Breast epithelium (tissue), 3 donors: ENCODE results near the gene CA9.

Experiments
- POLR2AphosphoS5 ChIP-seq, 3 donors: sonication (generic); formaldehyde crosslinking; IDR thresholded peaks; one replicate each; pipeline ENCODE4 v1.6.1; 2017; ENCODE audit warnings: antibody characterized with exemption in 3 of 3
- TF ChIP-seq, protein P1 (sequence below), 3 donors: fragments of 450-650 bp; IDR thresholded peaks; one replicate each; pipeline ENCODE4 v1.5.1; 2016 to 2017; ENCODE audit warnings: antibody characterized with exemption in 3 of 3, mild to moderate bottlenecking in 3 of 3, moderate library complexity in 3 of 3

DNA sequence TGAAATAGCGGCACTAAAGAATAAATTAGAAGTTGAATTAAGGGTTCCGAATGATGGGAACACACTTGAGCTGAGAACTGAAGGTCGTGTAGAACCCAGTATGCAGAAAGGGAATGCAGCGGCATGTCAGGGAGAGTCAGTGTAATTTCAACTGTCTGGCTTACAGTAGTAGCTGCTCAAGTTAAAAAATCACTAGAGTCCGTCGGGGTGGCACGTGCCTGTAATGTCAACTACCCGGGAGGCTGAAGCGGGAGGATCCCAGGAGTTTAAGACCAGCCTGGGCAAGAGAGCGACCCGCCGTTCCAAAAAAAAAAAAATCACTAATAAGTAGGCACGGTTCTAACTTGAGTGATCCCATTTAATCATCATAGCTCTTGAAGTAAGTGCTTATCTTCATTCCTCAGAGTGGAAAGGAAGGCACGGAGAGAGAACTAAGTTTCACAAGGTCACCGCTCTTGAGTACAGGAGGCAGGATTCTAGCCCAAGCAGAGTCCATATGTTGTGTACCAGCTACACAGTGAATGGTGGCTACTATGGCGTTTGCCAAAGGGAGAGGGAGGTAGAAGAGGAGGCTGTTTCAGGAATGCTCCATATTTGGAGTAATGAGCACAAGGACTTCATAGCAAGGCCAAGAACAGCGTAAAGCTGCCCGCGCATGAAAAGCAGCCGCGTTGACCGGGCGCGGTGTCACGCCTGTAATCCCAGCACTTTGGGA, 16.7 kb upstream of the CA9 start:
- TF ChIP-seq, protein P1, sequence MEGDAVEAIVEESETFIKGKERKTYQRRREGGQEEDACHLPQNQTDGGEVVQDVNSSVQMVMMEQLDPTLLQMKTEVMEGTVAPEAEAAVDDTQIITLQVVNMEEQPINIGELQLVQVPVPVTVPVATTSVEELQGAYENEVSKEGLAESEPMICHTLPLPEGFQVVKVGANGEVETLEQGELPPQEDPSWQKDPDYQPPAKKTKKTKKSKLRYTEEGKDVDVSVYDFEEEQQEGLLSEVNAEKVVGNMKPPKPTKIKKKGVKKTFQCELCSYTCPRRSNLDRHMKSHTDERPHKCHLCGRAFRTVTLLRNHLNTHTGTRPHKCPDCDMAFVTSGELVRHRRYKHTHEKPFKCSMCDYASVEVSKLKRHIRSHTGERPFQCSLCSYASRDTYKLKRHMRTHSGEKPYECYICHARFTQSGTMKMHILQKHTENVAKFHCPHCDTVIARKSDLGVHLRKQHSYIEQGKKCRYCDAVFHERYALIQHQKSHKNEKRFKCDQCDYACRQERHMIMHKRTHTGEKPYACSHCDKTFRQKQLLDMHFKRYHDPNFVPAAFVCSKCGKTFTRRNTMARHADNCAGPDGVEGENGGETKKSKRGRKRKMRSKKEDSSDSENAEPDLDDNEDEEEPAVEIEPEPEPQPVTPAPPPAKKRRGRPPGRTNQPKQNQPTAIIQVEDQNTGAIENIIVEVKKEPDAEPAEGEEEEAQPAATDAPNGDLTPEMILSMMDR (IDR thresholded peaks at IDR 0.05) = no peak
- no peak for TF ChIP-seq POLR2AphosphoS5 (IDR thresholded peaks at IDR 0.05)
